Activated CD4-positive, alpha-beta T cell treated with anti-CD3 and anti-CD28 coated beads for 24 hours (primary cell): ENCODE results near the gene DAPL1.

Source experiments
- DNase-seq, 2 donors: peaks; one replicate each; pipeline ENCODE4 v3.0.0-alpha.2; 2020; ENCODE audit warnings: low read depth in 2 of 2

Gene DAPL1

GRCh38 chr2:158795195-158795924 is at the start of gene DAPL1:
Gene DAPL1, plus strand, starts transcription at chr2:158795317. Its CDS starts 56 bp downstream, at chr2:158795373.
- DNase-seq: no peak

GRCh38 chr2:158745866-158746382 is 49.2 kb upstream of the DAPL1 start:
- DNase-seq: no peak

- no peak for DNase-seq
These were observed 48.6 kb upstream of the DAPL1 start for GRCh38 chr2:158746488-158746887.

GRCh38 chr2:158747281-158747680 is 47.8 kb upstream of the DAPL1 start:
- DNase-seq: no peak

- no peak for DNase-seq
These were observed 46.1 kb upstream of the DAPL1 start for GRCh38 chr2:158748926-158749590.

GRCh38 chr2:158750458-158751125 is 44.5 kb upstream of the DAPL1 start:
- DNase-seq: no peak

GRCh38 chr2:158753641-158754611 is 41.2 kb upstream of the DAPL1 start:
- DNase-seq: peak in 1 of 2 donors; percentile 12

GRCh38 chr2:158755310-158756087 is 39.6 kb upstream of the DAPL1 start:
- no peak for DNase-seq

GRCh38 chr2:158756331-158756730 is 38.8 kb upstream of the DAPL1 start:
- DNase-seq: no peak

GRCh38 chr2:158756976-158757375 is 38.1 kb upstream of the DAPL1 start:
- no peak for DNase-seq

GRCh38 chr2:158760887-158761286 is 34.2 kb upstream of the DAPL1 start:
- DNase-seq: no peak

GRCh38 chr2:158761621-158762020 is 33.5 kb upstream of the DAPL1 start:
- no peak for DNase-seq

- DNase-seq: no peak
These were observed 32.8 kb upstream of the DAPL1 start for GRCh38 chr2:158762336-158762735.

- no peak for DNase-seq
These were observed 28.6 kb upstream of the DAPL1 start for GRCh38 chr2:158766524-158766923.

- DNase-seq: no peak
These were observed 22.6 kb upstream of the DAPL1 start for GRCh38 chr2:158772306-158773078.

- no peak for DNase-seq
These were observed 22.0 kb upstream of the DAPL1 start for GRCh38 chr2:158773121-158773520.

GRCh38 chr2:158774681-158775080 is 20.4 kb upstream of the DAPL1 start:
- DNase-seq: no peak

GRCh38 chr2:158775273-158776027 is 19.7 kb upstream of the DAPL1 start:
- DNase-seq: no peak

GRCh38 chr2:158776231-158776630 is 18.9 kb upstream of the DAPL1 start:
- DNase-seq: no peak
